ENCODE data around the gene PTBP3. TPM values are rescaled to one million over a fixed set of nuclear protein-coding genes. Genes with fewer than 3 reads are reported as not detected.

PTBP3 gene
- total RNA-seq, 2 donors from 2014 or later, result 83.3 to 94.8 TPM

GRCh38 chr9:112310826-112311225, 22.6 kb downstream of the PTBP3 start:
- H3K27me3 Mint-ChIP-seq (ENCODE audit: insufficient read depth), result no peaks in the 10 kb centered on the region
- peaks cover 2% of the 10 kb centered on the region for H3K36me3 Mint-ChIP-seq (ENCODE audit: low read depth)
- H3K4me1 Mint-ChIP-seq, result peaks cover 43% of the 10 kb centered on the region
- TF ChIP-seq, protein P1, sequence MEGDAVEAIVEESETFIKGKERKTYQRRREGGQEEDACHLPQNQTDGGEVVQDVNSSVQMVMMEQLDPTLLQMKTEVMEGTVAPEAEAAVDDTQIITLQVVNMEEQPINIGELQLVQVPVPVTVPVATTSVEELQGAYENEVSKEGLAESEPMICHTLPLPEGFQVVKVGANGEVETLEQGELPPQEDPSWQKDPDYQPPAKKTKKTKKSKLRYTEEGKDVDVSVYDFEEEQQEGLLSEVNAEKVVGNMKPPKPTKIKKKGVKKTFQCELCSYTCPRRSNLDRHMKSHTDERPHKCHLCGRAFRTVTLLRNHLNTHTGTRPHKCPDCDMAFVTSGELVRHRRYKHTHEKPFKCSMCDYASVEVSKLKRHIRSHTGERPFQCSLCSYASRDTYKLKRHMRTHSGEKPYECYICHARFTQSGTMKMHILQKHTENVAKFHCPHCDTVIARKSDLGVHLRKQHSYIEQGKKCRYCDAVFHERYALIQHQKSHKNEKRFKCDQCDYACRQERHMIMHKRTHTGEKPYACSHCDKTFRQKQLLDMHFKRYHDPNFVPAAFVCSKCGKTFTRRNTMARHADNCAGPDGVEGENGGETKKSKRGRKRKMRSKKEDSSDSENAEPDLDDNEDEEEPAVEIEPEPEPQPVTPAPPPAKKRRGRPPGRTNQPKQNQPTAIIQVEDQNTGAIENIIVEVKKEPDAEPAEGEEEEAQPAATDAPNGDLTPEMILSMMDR (conservative IDR thresholded peaks at IDR 0.05), result no peak
- no peaks in the 10 kb centered on the region for H3K36me3 ChIP-seq (ENCODE audit: control insufficient read depth, insufficient read depth, low read length)
- no peak for DNase-seq
- H3K4me3 Mint-ChIP-seq, result peak overlapping the region; percentile 9
- H3K27ac Mint-ChIP-seq, result peak overlapping the region; percentile 81
- H3K4me3 ChIP-seq (ENCODE audit: low read length), result peak overlapping the region; percentile 31
- no peak overlapping the region for H3K27ac ChIP-seq (ENCODE audit: low read depth, low read length)
- H3K27me3 ChIP-seq (ENCODE audit: control insufficient read depth, insufficient read depth, low read length, poor library complexity, severe bottlenecking), result no peaks in the 10 kb centered on the region
- H3K9ac ChIP-seq (ENCODE audit: extremely low read depth, low read length, poor library complexity, severe bottlenecking), result no peak overlapping the region
- 20 to 22% methylated on average over 3 to 4 of the region's 4 CpGs for whole genome bisulfite sequencing, 2 experiments (ENCODE audit: insufficient coverage in 1 of 2, insufficient read length in 1 of 2)
- H3K9me3 ChIP-seq (ENCODE audit: control insufficient read depth, low read length), result no peaks in the 10 kb centered on the region
- H3K9me3 Mint-ChIP-seq, result no peaks in the 10 kb centered on the region
- peaks cover 8% of the 10 kb centered on the region for H3K4me1 ChIP-seq (ENCODE audit: control insufficient read depth, insufficient read depth, low read length)

GRCh38 chr9:112308588-112308987, 24.8 kb downstream of the PTBP3 start:
- no peaks in the 10 kb centered on the region for H3K36me3 ChIP-seq (ENCODE audit: control insufficient read depth, insufficient read depth, low read length)
- 67 to 76% methylated on average over 1 to 5 of the region's 5 CpGs for WGBS, 2 experiments (ENCODE audit: insufficient coverage in 1 of 2, insufficient read length in 1 of 2)
- Mint-ChIP-seq H3K36me3 (ENCODE audit: low read depth) (no peaks in the 10 kb centered on the region), H3K27ac (no peak overlapping the region), H3K27me3 (ENCODE audit: insufficient read depth) (no peaks in the 10 kb centered on the region), H3K4me1 (peaks cover 35% of the 10 kb centered on the region), H3K4me3 (no peak overlapping the region), H3K9me3 (no peaks in the 10 kb centered on the region)
- H3K27ac ChIP-seq (ENCODE audit: low read depth, low read length), result peak overlapping the region; percentile 40
- H3K4me3 ChIP-seq (ENCODE audit: low read length), result no peak overlapping the region
- H3K9me3 ChIP-seq (ENCODE audit: control insufficient read depth, low read length), result no peaks in the 10 kb centered on the region
- TF ChIP-seq, protein P1 (conservative IDR thresholded peaks at IDR 0.05), result no peak
- DNase-seq, result no peak
- H3K27me3 ChIP-seq (ENCODE audit: control insufficient read depth, insufficient read depth, low read length, poor library complexity, severe bottlenecking), result no peaks in the 10 kb centered on the region
- H3K4me1 ChIP-seq (ENCODE audit: control insufficient read depth, insufficient read depth, low read length), result peaks cover 8% of the 10 kb centered on the region
- no peak overlapping the region for H3K9ac ChIP-seq (ENCODE audit: extremely low read depth, low read length, poor library complexity, severe bottlenecking)

DNA sequence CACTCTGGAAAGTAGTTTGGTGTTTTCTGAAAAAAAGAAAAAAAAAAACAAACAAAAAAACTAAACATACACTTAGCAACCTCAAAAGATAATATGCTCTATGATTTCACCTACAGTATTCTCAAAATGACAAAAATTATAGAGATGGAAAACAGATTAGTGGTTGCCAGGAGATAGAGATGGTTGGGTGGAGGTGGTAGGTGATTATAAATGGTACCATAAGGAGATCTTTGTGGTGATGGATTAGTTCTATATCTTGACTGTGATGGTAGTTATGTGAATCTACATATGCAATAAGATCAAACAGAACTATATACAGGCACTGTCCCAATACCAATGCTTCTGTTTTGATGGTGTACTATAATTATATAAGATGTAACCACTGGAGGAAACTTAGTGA, 32.0 kb downstream of the PTBP3 start:
- no peaks in the 10 kb centered on the region for H3K36me3 ChIP-seq (ENCODE audit: control insufficient read depth, insufficient read depth, low read length)
- H3K27ac ChIP-seq (ENCODE audit: low read depth, low read length), result no peak overlapping the region
- H3K27me3 ChIP-seq (ENCODE audit: control insufficient read depth, insufficient read depth, low read length, poor library complexity, severe bottlenecking), result no peaks in the 10 kb centered on the region
- no peak overlapping the region for H3K4me3 Mint-ChIP-seq
- H3K9me3 Mint-ChIP-seq, result no peaks in the 10 kb centered on the region
- no peak for DNase-seq
- no peak overlapping the region for H3K27ac Mint-ChIP-seq
- no peaks in the 10 kb centered on the region for H3K27me3 Mint-ChIP-seq (ENCODE audit: insufficient read depth)
- TF ChIP-seq, protein P1 (conservative IDR thresholded peaks at IDR 0.05), result no peak
- peaks cover 3% of the 10 kb centered on the region for H3K4me1 Mint-ChIP-seq
- no peak overlapping the region for H3K4me3 ChIP-seq (ENCODE audit: low read length)
- no peaks in the 10 kb centered on the region for H3K4me1 ChIP-seq (ENCODE audit: control insufficient read depth, insufficient read depth, low read length)
- H3K9me3 ChIP-seq (ENCODE audit: control insufficient read depth, low read length), result no peaks in the 10 kb centered on the region
- no peak overlapping the region for H3K9ac ChIP-seq (ENCODE audit: extremely low read depth, low read length, poor library complexity, severe bottlenecking)
- H3K36me3 Mint-ChIP-seq (ENCODE audit: low read depth), result no peaks in the 10 kb centered on the region
